Retinal pigment epithelial cell (primary cell): ENCODE measurements around the gene GAB2.

Source experiments
- DNase-seq: peaks from one replicate; pipeline ENCODE4 v3.0.0-alpha.2; 2010; ENCODE audit warnings: low read depth
- H3K4me3 ChIP-seq: 2 replicates; pipeline ENCODE4 v1.5.1; 2011; ENCODE audit warnings: mild to moderate bottlenecking, low read length, control low read depth, moderate library complexity
- CTCF ChIP-seq: conservative IDR thresholded peaks from 2 replicates; pipeline ENCODE4 v1.5.1; 2011; ENCODE audit warnings: low read depth, low read length, control low read depth, inconsistent platforms

The GAB2 gene

GRCh38 chr11:78420255-78420764, 2.7 kb upstream of the GAB2 start:
- peak; percentile 73 for TF ChIP-seq CTCF
- DNase-seq, result peak; percentile 76
- H3K4me3 ChIP-seq, result peak overlapping the region; percentile 3

GRCh38 chr11:78419327-78419726, 1.7 kb upstream of the GAB2 start:
- DNase-seq, result peak; percentile 90

GRCh38 chr11:78418584-78419211, 1.1 kb upstream of the GAB2 start:
- no peak for DNase-seq
- H3K4me3 ChIP-seq, result peak overlapping the region; percentile 61
- TF ChIP-seq CTCF, result no peak

More at GRCh38 chr11:78419327-78419726, 1.7 kb upstream of the GAB2 start:
- no peak for TF ChIP-seq CTCF
- H3K4me3 ChIP-seq, result no peak overlapping the region

- DNase-seq, result no peak
- H3K4me3 ChIP-seq, result peak overlapping the region; percentile 61
- no peak for TF ChIP-seq CTCF
Measured at GRCh38 chr11:78417888-78418583, 416 bp upstream of the GAB2 start.

- peak; percentile 59 for TF ChIP-seq CTCF
- DNase-seq, result peak; percentile 76
- H3K4me3 ChIP-seq, result peak overlapping the region; percentile 72
Measured at GRCh38 chr11:78416285-78417174, 1.1 kb downstream of the GAB2 start.

- no peak for DNase-seq
- no peak overlapping the region for H3K4me3 ChIP-seq
- no peak for TF ChIP-seq CTCF
Measured at GRCh38 chr11:78415338-78415737, 2.3 kb downstream of the GAB2 start.
